HG02623 (cell line): ENCODE results near the gene MRFAP1.
"Not testable (repeated sequence)": the region's sequence is repeated elsewhere in the genome, so short reads cannot be mapped to it uniquely, and the experiment has no call there.

ENCODE experiments used
- ATAC-seq: cut with Tn5 transposase; IDR thresholded peaks from one replicate; pipeline ENCODE4 v1.9.1; 2021; ENCODE audit warnings: moderate library complexity; ENCODE audit not compliant: unreplicated experiment

MRFAP1 gene

GRCh38 chr4:6610856-6611430, 29.5 kb upstream of the MRFAP1 start:
- ATAC-seq = no peak

- no peak for ATAC-seq
Observed at GRCh38 chr4:6612961-6613675, 27.4 kb upstream of the MRFAP1 start.

GRCh38 chr4:6613676-6614651, 26.5 kb upstream of the MRFAP1 start:
- ATAC-seq = no peak

DNA sequence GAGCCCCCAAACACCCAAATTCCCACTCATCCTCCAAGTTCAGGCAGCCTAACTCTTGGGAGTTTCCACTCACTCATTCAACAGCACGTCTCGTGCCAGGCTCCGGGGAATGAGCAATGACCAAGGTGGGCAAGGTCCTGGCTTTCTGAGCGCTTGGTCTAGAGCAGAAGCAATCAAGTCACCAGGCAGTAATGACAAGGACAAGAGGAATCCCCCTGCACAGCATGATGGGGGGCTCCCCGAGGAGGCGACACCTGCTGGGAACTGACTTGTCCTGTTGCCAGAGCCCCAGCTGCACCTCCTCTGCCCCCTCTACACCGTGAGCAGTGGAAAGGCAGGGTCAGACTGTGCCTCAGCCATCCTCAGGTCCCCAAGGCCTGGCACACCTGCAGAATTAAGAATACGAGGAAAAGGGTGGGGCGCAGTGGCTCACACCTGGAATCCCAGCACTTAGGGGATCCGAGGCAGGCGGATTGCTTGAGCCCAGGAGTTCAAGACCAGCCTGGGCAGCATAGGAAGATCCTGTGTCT, 25.7 kb upstream of the MRFAP1 start:
- no peak for ATAC-seq

DNA sequence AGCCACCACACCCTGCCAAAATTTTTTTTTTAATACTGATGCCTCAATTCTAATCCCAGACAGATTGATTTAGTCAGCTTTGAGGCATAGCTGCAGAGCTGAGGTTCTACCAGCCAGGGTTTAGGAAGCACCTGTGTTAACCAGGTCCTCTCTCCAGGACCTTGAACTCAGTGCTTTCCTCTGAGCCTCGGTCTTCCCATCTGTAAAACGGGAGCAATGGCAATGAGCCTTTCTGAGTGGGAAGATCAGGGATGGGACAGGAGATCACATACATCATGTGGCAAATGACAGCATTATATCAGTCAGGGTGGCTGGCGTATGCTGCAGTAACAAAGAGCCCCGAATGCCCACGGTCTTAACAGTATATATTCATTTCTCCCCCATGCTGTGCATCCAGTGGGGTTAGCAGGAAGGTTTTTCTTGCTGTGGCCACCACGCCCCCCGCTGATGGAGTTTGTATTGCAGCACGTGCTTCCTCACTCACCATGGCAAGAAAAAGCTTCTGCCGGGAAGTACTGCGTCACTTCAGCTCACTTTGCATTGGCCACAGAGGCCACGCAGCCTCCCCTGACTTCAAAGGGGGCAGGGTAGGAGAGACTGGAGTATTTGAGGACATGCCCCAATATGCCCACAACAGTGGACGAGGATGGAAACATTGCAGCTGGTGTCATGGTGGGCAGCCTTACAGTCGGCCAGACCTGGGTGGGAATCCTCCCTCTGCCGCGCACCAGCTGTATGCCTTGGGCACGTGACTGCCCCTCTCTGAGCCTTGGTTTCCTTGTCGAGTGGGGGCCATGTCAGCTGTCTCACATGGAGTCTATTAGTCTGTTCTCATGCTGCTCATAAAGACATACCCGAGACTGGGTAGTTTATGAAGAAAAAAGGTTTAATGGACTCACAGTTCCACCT, 24.1 kb upstream of the MRFAP1 start:
- no peak for ATAC-seq

- ATAC-seq = no peak
Observed at GRCh38 chr4:6617246-6617645, 23.2 kb upstream of the MRFAP1 start.

DNA sequence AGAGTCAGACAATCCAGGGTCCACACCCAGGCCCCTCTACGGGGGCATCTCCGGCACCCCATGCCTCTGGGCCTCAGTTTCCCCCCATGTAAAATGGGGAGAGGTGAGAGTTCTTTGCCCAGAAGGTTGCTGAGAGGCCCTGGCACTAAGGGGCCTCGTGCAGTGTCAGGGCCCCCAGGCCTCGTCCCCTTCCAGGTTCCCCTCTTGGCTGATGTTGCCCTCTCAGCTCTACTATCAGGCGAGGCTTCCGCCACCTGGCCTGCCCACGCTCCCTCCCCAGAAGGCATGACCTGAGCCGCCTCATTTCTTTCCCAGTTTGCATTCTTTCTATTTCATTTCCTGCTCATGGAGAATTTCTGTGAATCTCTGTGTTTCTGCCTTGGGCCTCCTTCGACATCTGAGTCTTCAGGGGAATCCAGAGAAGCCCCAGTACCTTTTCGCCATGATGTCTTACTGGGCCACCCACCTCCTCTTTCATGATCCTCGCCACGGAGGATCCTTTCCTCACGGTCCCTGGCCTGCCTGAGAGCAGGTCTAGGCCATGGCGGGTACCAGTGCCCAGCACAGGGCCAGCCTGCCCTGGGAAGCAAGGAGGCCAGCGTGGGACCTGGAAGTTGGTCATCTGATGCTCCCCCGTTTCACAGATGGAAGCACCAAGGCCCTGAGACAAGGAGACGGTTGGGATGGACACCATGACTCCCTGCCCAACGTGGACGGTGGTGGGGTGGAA, 21.9 kb upstream of the MRFAP1 start:
- ATAC-seq = no peak

- ATAC-seq = no peak
Observed at GRCh38 chr4:6619116-6619465, 21.4 kb upstream of the MRFAP1 start.

DNA sequence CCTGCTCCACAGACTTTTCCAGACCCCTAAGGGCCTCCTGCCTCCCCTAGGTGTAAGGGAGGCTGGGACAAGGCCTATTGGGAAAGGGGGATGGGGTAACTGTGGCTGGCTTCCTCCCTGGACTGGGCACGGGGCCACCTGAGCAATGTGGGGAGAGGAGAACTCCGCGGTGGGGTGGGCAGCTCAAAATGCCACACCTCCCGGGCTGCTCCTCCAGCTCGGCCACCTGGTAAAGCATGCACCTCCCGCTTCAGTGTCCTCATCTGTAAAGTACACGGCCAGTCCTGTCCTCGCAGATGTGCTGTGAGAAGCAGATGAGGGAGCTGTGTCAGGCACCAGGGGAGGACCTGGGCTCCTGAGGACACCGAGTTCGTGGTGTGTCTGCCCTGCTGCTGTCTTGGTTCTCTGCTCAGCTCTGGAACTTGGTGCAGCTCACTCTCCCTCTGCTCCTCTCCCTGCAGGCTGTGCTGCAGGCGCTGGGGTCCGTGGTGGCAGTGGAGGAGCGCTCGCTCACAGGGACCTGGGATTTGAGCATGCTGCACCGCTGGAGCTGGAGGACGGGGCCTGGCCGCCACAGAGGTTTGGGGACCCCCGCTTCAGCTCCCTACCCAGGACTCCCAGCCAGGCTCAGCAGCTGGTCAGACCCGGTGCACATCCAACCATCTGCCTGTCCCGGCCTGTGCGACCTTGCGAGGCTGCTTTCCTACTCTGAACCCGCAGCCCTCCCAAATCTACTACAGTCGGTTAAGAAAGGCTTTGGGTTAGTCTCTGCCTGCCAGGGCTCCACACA, 20.8 kb upstream of the MRFAP1 start:
- ATAC-seq = no peak

- no peak for ATAC-seq
Observed at GRCh38 chr4:6620296-6620695, 20.2 kb upstream of the MRFAP1 start.

GRCh38 chr4:6620891-6621555, 19.5 kb upstream of the MRFAP1 start:
- no peak for ATAC-seq

GRCh38 chr4:6621556-6621927, 18.9 kb upstream of the MRFAP1 start:
- ATAC-seq = no peak

DNA sequence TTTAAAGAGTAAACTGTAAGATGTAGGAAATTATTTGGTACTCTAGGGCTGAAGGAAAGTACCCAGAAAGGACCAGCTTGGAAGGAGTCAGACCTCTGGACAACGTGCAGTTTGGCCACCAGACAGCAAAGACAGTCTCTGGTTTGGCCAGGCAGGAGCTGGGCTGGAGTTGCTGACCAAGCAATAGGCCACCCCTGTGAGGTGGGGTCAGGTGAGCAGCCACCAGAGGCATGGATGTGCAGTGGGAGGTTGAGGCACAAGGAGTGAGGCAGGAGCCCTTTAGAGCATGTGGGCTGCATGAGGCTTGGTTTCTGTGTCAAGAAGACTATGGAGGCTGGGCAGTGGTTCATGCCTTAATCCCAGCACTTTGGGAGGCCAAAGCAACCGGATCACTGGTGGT, 17.7 kb upstream of the MRFAP1 start:
- no peak for ATAC-seq

GRCh38 chr4:6625256-6625655, 15.2 kb upstream of the MRFAP1 start:
- no peak for ATAC-seq

DNA sequence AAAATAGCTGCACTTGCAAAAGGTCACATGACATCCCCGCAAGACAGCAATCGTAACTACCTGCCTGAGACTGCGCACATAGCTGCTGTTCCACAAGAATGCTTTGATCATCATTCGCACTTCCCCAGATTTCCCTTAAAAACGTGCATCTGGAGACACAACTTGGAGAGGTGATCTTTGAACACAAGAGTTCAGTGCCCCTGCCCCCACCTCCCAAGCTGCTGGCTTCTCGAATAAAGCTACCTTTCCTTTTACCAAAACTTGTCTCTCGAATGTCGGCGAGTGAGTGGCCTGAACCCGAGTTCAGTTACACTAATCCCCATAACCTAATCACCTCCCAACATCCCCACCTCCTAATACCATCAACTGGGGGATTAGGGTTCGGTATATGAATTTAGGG, 14.4 kb upstream of the MRFAP1 start:
- no peak for ATAC-seq

GRCh38 chr4:6627832-6628231, 12.7 kb upstream of the MRFAP1 start:
- no peak for ATAC-seq

DNA sequence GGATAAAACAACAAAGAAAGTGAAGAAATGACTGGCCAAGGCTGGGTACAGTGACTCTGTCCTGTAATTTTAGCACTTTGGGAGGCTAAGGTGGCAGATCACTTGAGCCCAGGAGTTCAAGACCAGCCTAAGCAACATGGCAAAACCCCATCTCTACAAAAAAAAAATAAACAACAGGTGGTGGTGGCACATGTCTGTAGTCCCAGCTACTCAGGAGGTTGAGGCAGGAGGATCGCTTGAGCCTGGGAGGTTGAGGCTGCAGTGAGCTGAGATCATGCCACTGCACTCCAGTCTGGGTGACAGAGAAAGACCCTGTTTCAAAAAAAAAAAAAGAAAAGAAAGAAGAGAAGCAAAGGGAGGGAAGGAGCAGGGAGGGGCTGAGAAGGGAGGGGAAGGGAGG, 12.0 kb upstream of the MRFAP1 start:
- not testable (repeated sequence) for ATAC-seq

DNA sequence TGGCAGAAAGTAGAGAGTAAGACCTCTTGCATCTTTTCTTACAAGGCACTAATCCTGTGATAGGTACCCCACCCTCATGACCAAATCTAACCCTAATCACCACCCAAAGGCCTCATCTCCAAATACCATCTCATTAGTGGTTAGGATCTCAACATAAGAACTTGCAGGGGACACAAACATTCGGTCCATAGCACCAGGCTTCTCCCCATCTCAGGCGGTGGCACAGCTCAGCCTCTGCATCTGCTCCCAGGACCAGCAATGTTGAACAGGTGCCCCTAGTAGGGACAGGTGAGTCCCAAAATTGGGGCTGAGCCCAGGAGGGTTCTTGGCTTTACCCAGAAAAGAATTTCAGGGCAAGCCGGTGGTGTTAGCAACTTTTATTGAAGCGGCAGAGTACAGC, 8.4 kb upstream of the MRFAP1 start:
- no peak for ATAC-seq
